Measurements from ENCODE around the gene PBX2.
"Not testable (repeated sequence)": the region's sequence is repeated elsewhere in the genome, so short reads cannot be mapped to it uniquely, and the experiment has no call there.

The PBX2 gene

GRCh38 chr6:32187725-32188380, 2.1 kb downstream of the PBX2 start:
- Histone ChIP-seq H3K4me1 (ENCODE audit: control insufficient read depth in 1 of 2, insufficient read depth in 2 of 2, low read length in 2 of 2) (peaks cover 10 to 28% of the 10 kb centered on the region in 2 experiments), H3K79me1 (ENCODE audit: low read length) (peaks cover 18% of the 10 kb centered on the region), H3K79me2 (ENCODE audit: control insufficient read depth, insufficient read depth, low read length, poor library complexity) (peaks cover 11% of the 10 kb centered on the region), H3K36me3 (ENCODE audit: control insufficient read depth in 1 of 2, insufficient read depth in 2 of 2, low read length in 2 of 2) (peaks cover 31 to 32% of the 10 kb centered on the region in 2 experiments), H4K12ac (ENCODE audit: low read depth, low read length) (peak overlapping the region; percentile 10)
- H3K27me3 ChIP-seq (ENCODE audit: insufficient read depth, low read length); H3K14ac ChIP-seq (ENCODE audit: low read length); H3K18ac ChIP-seq (ENCODE audit: low read length); DNase-seq; H3K27ac ChIP-seq (ENCODE audit: low read depth, low read length); H2AK5ac ChIP-seq (ENCODE audit: low read length); H2BK12ac ChIP-seq (ENCODE audit: low read length); H4K91ac ChIP-seq (ENCODE audit: low read depth, low read length); H3K23ac ChIP-seq (ENCODE audit: low read length); H3K9me3 ChIP-seq (ENCODE audit: insufficient read depth, low read depth, low read length); H2AFZ ChIP-seq (ENCODE audit: insufficient read depth, low read length, poor library complexity); H3K4me3 ChIP-seq (ENCODE audit: low read depth, low read length); H2BK5ac ChIP-seq (ENCODE audit: low read depth, low read length, poor library complexity); H3K4ac ChIP-seq (ENCODE audit: low read depth, low read length); H4K8ac ChIP-seq (ENCODE audit: low read depth, low read length); H3K9ac ChIP-seq (ENCODE audit: low read length); H2BK120ac ChIP-seq (ENCODE audit: insufficient read depth, low read length, poor library complexity); H3K4me2 ChIP-seq (ENCODE audit: low read length): not testable (repeated sequence)
- no CpG with 5 or more reads among the region's 18 CpGs for WGBS (ENCODE audit: extremely low coverage, insufficient coverage, insufficient read length)

GRCh38 chr6:32187009-32187709, 2.8 kb downstream of the PBX2 start:
- H3K18ac ChIP-seq (ENCODE audit: low read length), result no peak overlapping the region
- no peak overlapping the region for H3K23ac ChIP-seq (ENCODE audit: low read length)
- H3K27me3 ChIP-seq (ENCODE audit: insufficient read depth, low read length), result no peaks in the 10 kb centered on the region
- H4K12ac ChIP-seq (ENCODE audit: low read depth, low read length), result no peak overlapping the region
- no peak overlapping the region for H3K4me2 ChIP-seq (ENCODE audit: low read length)
- no peak overlapping the region for H2BK12ac ChIP-seq (ENCODE audit: low read length)
- no peak overlapping the region for H2AFZ ChIP-seq (ENCODE audit: insufficient read depth, low read length, poor library complexity)
- peaks cover 37 to 38% of the 10 kb centered on the region in 2 experiments for H3K36me3 ChIP-seq (ENCODE audit: control insufficient read depth in 1 of 2, insufficient read depth in 2 of 2, low read length in 2 of 2)
- no peak overlapping the region for H2BK120ac ChIP-seq (ENCODE audit: insufficient read depth, low read length, poor library complexity)
- H3K4me1 ChIP-seq (ENCODE audit: control insufficient read depth in 1 of 2, insufficient read depth in 2 of 2, low read length in 2 of 2), result peaks cover 4 to 22% of the 10 kb centered on the region in 2 experiments
- H3K4me3 ChIP-seq (ENCODE audit: low read depth, low read length), result no peak overlapping the region
- H3K9ac ChIP-seq (ENCODE audit: low read length), result no peak overlapping the region
- no peak overlapping the region for H4K91ac ChIP-seq (ENCODE audit: low read depth, low read length)
- H3K27ac ChIP-seq (ENCODE audit: low read depth, low read length), result no peak overlapping the region
- peaks cover 11% of the 10 kb centered on the region for H3K79me1 ChIP-seq (ENCODE audit: low read length)
- H4K8ac ChIP-seq (ENCODE audit: low read depth, low read length), result no peak overlapping the region
- no peak for DNase-seq
- H3K4ac ChIP-seq (ENCODE audit: low read depth, low read length), result no peak overlapping the region
- peaks cover 11% of the 10 kb centered on the region for H3K79me2 ChIP-seq (ENCODE audit: control insufficient read depth, insufficient read depth, low read length, poor library complexity)
- H2BK5ac ChIP-seq (ENCODE audit: low read depth, low read length, poor library complexity), result no peak overlapping the region
- no CpG with 5 or more reads among the region's 12 CpGs for WGBS (ENCODE audit: extremely low coverage, insufficient coverage, insufficient read length)
- no peak overlapping the region for H2AK5ac ChIP-seq (ENCODE audit: low read length)
- H3K9me3 ChIP-seq (ENCODE audit: insufficient read depth, low read depth, low read length), result no peaks in the 10 kb centered on the region
- H3K14ac ChIP-seq (ENCODE audit: low read length), result no peak overlapping the region

GRCh38 chr6:32186151-32186840, 3.7 kb downstream of the PBX2 start:
- not testable (repeated sequence) for H3K4me2 ChIP-seq (ENCODE audit: low read length); H2BK5ac ChIP-seq (ENCODE audit: low read depth, low read length, poor library complexity); H2BK12ac ChIP-seq (ENCODE audit: low read length); H3K14ac ChIP-seq (ENCODE audit: low read length); H4K91ac ChIP-seq (ENCODE audit: low read depth, low read length); H2AFZ ChIP-seq (ENCODE audit: insufficient read depth, low read length, poor library complexity); H3K27ac ChIP-seq (ENCODE audit: low read depth, low read length); H3K23ac ChIP-seq (ENCODE audit: low read length); H3K18ac ChIP-seq (ENCODE audit: low read length); H2AK5ac ChIP-seq (ENCODE audit: low read length); H3K27me3 ChIP-seq (ENCODE audit: insufficient read depth, low read length); H4K12ac ChIP-seq (ENCODE audit: low read depth, low read length); H3K4ac ChIP-seq (ENCODE audit: low read depth, low read length); DNase-seq; H3K4me3 ChIP-seq (ENCODE audit: low read depth, low read length); H2BK120ac ChIP-seq (ENCODE audit: insufficient read depth, low read length, poor library complexity); H4K8ac ChIP-seq (ENCODE audit: low read depth, low read length); H3K9ac ChIP-seq (ENCODE audit: low read length); H3K9me3 ChIP-seq (ENCODE audit: insufficient read depth, low read depth, low read length)
- Histone ChIP-seq H3K79me2 (ENCODE audit: control insufficient read depth, insufficient read depth, low read length, poor library complexity) (peaks cover 11% of the 10 kb centered on the region), H3K4me1 (ENCODE audit: control insufficient read depth in 1 of 2, insufficient read depth in 2 of 2, low read length in 2 of 2) (peaks cover 3 to 19% of the 10 kb centered on the region in 2 experiments), H3K79me1 (ENCODE audit: low read length) (peaks cover 11% of the 10 kb centered on the region), H3K36me3 (ENCODE audit: control insufficient read depth in 1 of 2, insufficient read depth in 2 of 2, low read length in 2 of 2) (peaks cover 41 to 43% of the 10 kb centered on the region in 2 experiments)
- WGBS (ENCODE audit: extremely low coverage, insufficient coverage, insufficient read length), result no CpG with 5 or more reads among the region's 10 CpGs

- H3K4ac ChIP-seq (ENCODE audit: low read depth, low read length); H4K91ac ChIP-seq (ENCODE audit: low read depth, low read length); H3K9ac ChIP-seq (ENCODE audit: low read length); H3K4me2 ChIP-seq (ENCODE audit: low read length); H3K14ac ChIP-seq (ENCODE audit: low read length); H3K27ac ChIP-seq (ENCODE audit: low read depth, low read length); H2AK5ac ChIP-seq (ENCODE audit: low read length); H2BK12ac ChIP-seq (ENCODE audit: low read length); H3K23ac ChIP-seq (ENCODE audit: low read length); H3K4me3 ChIP-seq (ENCODE audit: low read depth, low read length); H3K9me3 ChIP-seq (ENCODE audit: insufficient read depth, low read depth, low read length); H2AFZ ChIP-seq (ENCODE audit: insufficient read depth, low read length, poor library complexity); H4K12ac ChIP-seq (ENCODE audit: low read depth, low read length); H4K8ac ChIP-seq (ENCODE audit: low read depth, low read length); H2BK120ac ChIP-seq (ENCODE audit: insufficient read depth, low read length, poor library complexity); H3K27me3 ChIP-seq (ENCODE audit: insufficient read depth, low read length); H2BK5ac ChIP-seq (ENCODE audit: low read depth, low read length, poor library complexity); H3K18ac ChIP-seq (ENCODE audit: low read length): not testable (repeated sequence)
- peaks cover 11% of the 10 kb centered on the region for H3K79me2 ChIP-seq (ENCODE audit: control insufficient read depth, insufficient read depth, low read length, poor library complexity)
- peaks cover 11% of the 10 kb centered on the region for H3K79me1 ChIP-seq (ENCODE audit: low read length)
- peak; percentile 58 to 65 for DNase-seq
- peaks cover 3 to 15% of the 10 kb centered on the region in 2 experiments for H3K4me1 ChIP-seq (ENCODE audit: control insufficient read depth in 1 of 2, insufficient read depth in 2 of 2, low read length in 2 of 2)
- WGBS (ENCODE audit: extremely low coverage, insufficient coverage, insufficient read length), result no CpG with 5 or more reads among the region's 11 CpGs
- H3K36me3 ChIP-seq (ENCODE audit: control insufficient read depth in 1 of 2, insufficient read depth in 2 of 2, low read length in 2 of 2), result peaks cover 47% of the 10 kb centered on the region in 2 experiments
Observed at GRCh38 chr6:32185681-32186131, 4.3 kb downstream of the PBX2 start.

All from trophoblast cell (in vitro differentiated cells and primary cell).